ENCODE measurements around the gene KCTD12.

The KCTD12 gene

DNA sequence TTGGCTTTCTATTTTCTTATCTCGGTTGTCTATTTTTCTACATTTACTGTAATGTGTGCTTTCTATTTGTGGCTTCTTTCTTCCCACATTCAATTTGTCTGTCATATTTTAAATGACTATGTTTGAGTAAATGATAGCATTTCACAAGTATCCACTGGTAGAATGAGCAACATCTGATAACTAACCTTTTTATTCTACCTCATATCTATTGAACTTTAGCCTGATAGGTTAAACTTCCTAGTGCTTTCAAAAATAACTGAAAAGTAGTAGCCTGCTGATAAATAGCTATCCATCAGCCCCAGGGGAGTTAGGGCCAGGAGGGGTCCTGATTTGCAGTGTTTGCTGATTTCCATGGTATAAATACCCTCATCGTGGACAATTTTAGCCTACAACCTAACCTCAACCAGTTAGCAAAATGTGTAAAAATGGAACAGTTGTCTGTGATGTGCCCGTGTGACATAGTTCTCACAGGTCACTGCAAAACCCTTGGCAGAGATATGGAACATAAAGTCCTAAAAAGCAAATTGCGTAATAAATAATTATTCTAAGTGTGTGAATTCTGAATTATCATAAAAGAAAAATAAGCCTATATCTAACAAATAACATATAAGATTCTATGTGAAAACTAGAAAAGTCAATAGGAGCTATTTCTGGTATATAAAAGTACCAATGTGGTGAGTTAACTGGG is 32.1 kb downstream of the KCTD12 start:
- DNase-seq (ENCODE audit: low spot score) = no peak

DNA sequence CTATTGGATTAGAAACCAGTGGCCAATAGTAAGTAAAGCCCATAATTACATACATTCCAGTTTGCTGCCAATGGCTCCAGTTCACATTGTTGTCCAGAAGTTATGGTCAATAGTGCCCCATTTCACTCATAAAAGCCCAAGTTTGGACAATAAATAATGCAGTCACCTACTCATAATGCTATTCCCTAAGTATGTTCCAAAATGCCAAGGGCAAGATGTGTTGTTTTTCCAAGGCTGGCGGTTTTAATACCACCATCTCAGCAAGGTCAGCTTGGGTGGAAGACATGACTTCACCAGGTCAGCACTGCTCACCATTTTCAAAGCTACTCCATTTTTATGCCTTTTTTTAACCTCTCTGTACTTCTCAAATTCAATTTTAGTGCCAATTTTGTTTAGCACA is 32.7 kb downstream of the KCTD12 start:
- DNase-seq (ENCODE audit: low spot score) = no peak

DNA sequence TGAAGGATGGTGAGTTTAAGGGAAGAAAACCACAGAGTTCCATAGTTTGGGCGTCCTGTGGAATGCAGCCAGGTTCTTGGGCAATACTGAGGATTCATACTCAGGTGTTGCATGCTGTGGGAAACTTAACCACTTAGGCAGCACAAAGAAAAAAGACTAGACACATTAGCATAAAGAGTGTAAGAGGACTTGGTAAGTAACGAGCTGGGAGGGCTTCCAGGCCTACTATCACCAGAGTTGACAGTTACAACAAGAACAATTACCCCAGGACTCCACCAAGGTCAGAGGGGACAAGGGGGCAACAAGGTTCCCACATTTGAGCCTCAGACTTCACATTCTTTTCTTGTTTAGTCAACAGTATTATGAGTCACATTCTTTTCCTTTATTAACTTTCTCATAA is 33.2 kb downstream of the KCTD12 start:
- DNase-seq (ENCODE audit: low spot score) = no peak

DNA sequence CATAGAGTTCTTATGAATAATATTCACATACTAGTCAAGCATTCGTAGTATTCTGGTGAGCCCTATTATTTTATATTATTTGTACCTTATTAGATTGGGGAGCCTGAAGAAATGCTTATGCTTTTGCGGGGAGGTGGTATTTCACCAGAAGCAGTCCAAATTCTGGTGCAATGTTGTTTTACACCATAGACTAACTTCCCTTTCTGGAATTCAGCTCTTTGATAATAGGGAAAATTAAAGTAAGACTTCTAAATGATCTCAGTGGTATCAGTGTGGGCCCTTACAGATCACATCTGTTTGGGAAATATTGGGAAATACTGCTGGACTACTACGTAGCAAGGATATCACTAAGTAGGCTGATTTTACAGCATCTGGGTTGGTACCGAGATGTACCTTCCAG is 34.2 kb downstream of the KCTD12 start:
- no peak for DNase-seq (ENCODE audit: low spot score)

DNA sequence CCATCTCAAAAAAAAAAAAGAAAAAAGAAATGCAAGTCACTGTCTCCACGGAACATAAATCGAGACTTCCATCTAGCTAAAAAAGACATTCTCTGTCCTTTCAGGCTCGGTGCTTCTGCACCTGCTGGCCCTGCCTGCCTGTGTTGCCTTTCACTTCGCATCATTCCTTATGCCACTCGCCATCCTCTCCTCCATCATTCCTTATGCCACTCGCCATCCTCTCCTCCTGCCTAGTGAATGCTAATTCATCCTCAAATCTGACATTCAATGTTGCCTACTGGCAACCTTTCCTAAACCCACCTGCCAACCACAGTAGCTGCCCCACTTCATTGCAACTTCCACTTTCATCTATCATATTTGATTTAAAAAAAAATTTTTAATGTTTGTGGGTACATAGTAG is 36.7 kb downstream of the KCTD12 start:
- DNase-seq (ENCODE audit: low spot score) = no peak

DNA sequence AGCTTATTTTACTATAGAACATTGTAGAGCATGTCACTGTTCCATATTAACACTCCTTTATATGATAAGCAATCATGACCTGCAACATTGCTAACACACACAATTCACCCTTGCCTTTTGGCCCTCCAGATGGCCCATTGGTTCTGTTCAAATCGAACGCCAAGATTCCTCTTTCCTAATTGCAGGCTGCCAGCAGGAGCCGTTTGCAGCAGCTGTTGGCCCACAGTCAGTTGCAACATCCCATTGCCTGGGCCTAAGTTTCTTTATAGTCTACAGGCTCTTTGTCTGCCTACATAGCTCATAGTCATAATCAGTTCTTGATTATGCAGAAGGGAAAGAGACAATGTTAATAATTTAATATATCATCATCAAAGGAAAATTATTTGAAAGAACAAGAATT is 37.6 kb downstream of the KCTD12 start:
- DNase-seq (ENCODE audit: low spot score) = no peak

DNA sequence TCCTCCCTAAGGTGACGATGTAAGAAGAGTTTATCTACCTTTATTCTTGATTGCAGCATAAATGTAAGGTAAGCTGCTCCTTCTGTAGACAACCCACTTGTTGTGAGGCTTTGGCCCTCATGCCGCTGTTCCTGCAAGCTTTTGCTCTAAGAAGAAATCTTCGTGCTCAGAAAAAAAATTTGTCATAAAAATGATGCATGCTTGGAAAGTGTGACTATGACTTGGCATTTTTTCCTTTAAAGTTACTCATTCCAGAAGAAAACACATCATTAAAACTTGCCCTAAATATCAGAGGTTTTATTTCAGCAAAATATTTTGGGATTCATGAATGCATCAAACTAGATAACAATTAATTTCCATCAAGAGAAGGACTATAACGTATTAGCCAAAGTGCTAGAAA is 39.8 kb downstream of the KCTD12 start:
- no peak for DNase-seq (ENCODE audit: low spot score)

DNA sequence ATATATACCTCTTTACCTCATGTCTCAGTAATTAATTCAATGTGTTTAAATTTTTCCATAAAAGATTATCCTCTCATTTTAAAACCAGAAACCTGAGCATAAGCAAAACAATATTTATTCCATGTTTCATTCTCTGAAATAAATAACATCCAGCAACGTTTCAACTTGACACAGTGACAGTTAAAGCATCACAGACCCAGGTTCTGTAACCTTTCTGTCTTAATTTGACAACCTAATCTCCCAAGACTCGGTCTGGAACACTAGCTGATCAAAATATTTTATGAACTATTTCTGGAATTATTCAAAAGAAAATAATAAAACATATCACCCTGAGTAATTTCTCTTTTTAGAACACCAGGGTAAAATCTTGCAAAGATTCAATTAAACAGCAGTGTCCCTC is 40.3 kb downstream of the KCTD12 start:
- DNase-seq (ENCODE audit: low spot score) = no peak

DNA sequence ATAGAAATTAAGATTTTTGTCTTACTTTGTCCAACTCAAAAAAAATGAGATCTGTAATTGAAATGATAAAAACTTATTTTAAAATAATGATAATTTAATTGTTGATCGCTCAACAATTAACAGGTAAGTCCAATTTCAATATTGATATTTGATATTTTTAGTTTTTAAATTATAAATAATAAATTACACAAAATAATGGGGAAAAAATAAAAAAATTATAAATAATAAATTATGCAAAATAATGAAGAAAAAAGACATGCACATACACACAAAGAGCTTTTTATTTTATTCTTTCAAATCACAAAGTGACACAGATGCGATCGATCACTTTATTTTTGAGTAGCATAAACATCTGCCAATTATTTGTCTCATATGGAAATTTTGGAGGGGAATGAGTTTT is 40.8 kb downstream of the KCTD12 start:
- no peak for DNase-seq (ENCODE audit: low spot score)

DNA sequence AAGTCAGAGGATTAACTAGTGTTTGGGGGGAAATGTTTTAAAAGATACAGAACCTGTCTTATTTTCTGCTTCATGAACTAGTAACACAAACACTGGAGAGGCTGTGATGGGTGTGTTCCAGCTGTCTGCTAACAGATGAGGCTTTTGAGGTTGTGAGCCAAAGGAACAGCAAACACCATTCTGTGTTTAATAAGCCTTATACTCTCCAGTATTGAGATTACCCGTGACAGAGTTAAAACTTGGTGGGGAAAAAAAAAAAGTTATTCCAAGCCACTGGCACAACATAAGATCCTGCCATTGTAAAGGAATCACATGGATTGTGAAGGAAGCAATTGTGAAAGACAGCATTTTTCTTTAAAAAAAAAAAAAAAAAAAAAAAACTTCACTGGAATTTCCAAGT is 48.4 kb downstream of the KCTD12 start:
- no peak for DNase-seq (ENCODE audit: low spot score)

DNA sequence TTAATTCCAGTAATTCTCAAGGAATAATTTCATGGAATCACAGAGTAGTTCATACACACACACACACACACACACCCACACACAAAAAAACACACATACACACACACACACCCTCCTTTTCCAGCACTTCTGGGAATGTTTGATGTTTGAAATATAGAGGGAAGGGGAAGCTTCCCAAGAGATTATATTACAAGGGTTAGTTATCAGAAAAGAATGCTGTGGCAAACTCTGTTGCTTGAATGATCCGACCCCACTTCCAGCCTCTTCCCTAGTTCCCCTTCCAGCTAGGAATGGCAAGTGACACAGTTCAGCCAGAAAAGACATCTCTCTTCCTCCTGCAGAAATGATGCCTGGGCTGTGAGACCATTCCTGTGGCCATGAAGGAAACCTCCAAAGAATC is 49.9 kb downstream of the KCTD12 start:
- no peak for DNase-seq (ENCODE audit: low spot score)

DNA sequence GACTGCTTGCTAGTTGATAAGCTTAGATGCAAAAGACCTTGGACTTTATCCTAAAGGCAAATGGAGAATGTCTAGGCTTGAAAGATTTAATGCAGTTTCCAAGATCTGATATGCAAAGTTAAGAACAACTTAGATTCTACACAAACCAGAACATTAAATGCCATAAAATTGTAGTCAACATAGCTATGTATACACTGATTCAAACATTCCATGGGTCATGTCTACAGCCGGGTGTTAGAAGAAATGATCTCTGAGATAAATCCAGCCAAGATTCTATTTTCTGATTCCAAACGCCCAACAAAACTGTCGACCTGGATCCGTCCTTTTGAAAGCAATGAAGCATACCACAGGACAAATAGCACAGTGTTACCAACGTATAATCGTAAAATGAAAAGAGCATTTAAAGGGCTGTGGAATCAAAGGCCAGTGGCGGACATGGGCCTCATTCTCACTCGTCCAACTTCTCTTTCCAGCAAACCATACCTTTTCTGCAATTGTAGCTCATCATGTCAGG is 52.7 kb downstream of the KCTD12 start:
- DNase-seq (ENCODE audit: low spot score) = no peak

DNA sequence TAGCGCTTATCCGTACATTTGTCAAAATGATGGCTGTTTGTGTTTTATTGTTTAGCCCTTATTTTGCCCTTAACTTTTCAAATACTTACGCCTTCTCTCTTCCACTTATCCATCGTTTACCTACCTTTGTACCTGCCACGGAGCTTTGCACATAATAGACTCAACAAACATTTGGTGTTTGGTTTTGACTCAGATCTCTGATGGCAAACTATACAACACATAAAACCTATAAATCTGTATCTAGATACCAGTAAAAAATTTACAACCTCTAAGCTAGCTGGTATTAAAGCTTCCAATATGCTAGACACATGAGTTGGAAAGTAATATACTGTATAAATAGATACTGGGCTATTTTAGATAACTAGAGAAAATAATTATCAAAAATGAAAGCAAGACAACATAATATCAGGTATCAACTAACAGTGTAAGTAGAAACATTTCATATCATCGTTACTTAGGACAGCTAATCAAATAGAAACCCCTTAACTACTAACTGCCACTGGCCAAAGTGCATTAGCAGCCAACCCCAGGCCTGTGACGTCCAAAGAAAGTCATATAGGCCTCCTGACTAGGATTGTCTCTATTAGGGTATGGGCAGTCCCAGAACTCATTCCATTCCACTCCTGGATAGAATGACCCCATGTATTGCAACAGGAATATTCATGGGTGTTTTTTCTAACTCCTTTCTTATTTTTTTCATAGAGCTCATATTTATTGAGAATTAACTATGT is 53.8 kb downstream of the KCTD12 start:
- DNase-seq (ENCODE audit: low spot score) = no peak

DNA sequence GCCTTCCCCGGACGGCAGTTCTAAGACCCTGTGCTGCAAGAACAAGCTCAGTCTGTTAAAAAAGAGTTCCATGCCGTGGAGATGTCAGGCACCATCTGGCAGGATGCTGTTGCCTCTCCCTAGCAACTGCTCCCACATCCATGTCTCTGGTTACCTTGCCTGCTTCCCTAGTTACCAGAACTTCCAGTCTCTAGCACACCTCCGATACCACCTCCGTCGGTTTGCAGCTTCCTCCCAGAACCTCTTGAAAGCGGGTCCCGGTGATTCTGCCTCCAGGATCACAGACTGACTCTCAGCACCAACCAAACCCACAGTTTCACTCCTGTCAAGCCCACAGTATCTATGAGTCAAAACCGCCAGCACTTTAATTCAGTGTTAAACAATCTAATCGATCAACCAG is 55.4 kb downstream of the KCTD12 start:
- DNase-seq (ENCODE audit: low spot score) = no peak
